Superior temporal gyrus (tissue), 1 donor: ENCODE measurements around the gene FGF1.

ENCODE experiments used
- DNase-seq: peaks from one replicate; pipeline ENCODE4 v3.0.0-alpha.2; 2016; ENCODE audit errors: extremely low spot score

Gene FGF1

DNA sequence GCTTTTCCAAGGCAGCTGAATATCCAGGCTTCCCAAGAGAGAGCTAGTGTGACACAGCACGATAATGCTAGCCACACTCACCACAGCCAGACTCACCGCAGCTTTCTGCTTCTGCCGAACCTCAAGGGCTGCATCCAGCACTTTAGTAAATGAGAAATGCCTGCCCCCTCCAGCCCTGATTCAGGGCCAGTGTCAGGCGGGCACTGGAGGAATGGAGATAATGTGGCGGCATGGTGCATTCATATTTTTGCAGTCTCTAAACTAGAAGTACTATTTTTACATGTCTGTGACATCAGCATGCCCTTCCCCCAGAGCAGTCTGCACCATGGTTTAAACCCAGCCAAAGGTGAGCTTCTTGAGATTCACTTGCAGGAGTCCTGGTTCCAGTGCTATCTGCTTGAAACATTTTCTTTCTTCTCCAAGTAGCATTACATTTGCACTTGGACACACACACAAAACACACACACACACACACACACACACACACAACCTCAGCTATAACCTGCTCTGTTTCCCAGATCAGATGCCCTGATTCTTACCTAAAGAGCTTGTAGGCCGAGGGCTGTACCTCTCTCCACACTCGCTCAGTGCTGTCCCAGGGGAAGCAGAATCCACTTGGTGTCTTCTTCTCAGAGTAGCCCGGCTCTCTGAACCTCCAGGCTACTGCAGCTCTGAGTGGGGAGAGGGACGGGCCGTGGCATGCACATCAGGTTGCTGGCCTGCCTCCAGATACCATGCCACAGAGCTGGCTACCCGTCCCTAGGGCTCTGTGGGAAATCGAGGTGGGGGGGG lies at the start of gene FGF1:
FGF1 (minus strand) TSS at position 673 of the 792 bp plus-strand sequence. CDS start 71,963 bp downstream, outside the sequence.
- DNase-seq: peak; percentile 80

DNA sequence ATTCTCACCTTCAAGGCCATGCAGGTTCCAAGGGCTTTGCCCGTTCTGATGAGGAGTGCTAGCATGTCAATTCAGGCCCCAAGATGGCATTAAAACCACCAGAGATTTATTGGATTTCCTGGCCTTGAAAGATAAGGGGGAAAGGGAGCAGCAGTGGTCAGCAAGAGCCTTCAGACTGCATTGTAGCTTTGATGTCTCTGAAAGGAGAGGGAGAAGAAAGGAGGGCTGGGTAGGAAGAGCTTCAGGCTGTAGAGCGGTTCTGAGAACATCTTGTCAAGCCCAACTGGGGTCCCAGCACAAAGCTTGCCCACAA lies 41.8 kb upstream of the FGF1 start:
- DNase-seq: no peak

DNA sequence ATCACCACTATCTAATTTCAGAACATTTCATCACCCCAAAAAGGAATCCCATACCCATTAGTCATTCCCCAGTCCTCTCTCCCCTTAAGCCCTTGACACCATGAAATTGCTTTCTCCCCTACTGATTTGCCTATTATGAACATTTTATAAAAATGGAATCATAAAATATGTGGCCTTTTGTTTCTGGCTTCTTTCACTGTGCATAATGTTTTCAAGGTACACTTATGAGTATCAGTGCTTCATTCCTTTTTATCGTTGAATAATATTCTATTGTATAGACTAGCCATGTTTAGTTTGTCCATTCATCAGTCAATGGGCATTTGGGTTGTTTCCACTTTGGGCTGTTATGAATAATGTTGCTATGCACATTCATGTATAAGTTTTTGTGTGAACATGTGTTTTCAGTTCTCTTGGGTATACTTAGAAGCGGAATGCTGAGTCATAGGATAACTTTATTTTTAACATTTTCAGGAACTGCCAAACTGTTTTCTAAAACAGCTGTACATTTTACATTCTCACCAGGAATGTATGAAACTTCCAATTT lies 40.4 kb upstream of the FGF1 start:
- peak; percentile 71 for DNase-seq

DNA sequence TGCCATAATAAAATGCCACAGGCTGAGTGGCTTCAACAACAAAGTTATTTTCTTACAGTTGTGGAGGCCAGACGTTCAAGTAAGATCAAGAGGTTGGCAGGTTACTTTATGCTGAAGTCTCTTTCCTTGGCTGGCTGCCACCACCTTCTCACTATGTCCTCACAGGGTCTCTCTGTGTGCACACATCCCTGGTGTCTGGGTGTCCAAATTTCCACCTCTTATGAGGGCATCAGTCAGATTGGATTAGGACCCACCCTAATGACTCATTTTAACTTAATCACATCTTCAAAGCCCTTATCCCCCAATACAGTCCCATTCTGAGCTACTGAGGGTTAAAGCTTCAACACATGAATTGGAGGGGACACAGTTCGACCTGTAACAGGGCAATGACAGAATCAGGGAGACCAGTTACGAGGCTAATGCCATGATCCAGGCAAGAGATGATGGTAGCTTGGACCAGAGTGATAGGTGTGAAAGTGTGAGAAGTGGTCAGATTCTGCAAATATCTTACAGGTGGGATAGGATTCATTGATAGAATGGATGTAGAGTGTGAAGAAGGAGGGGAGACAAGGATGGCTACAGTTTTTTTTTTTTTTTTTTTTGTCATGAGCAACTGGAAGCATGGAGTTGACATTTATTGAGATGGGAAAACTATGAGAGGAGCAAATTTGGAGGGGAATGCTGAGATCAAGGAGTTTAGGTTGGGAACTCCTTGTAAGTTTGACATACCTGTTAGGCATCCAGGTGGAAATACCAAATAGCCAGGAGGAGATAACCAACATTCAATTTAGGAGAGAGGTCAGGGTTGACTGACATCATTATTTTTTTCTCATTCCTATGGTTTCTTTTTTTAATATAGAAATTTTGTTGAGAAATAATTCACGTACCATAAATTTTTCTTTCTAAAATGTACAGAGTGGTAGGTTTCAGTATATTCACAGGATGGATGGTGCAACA lies 39.6 kb upstream of the FGF1 start:
- DNase-seq: no peak

DNA sequence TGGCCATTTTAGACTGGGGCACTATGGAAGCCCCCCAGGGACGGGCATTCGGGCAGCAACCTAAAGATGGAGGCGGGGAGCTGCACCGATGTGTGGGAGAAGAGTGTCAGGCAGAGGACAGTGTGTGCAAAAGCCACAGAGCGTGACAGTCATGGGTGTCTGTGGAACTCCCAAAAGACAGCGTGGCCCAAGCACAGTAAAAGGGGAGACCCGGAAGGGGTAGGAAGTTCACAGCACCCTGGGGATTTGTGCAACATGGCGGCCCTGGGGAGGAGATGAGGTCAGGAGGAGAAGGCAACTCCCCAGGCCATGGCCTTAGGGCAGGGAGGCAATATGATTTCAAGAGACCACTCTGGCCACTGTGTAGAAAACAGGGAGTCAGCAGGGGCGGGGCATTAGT lies 38.9 kb upstream of the FGF1 start:
- no peak for DNase-seq

DNA sequence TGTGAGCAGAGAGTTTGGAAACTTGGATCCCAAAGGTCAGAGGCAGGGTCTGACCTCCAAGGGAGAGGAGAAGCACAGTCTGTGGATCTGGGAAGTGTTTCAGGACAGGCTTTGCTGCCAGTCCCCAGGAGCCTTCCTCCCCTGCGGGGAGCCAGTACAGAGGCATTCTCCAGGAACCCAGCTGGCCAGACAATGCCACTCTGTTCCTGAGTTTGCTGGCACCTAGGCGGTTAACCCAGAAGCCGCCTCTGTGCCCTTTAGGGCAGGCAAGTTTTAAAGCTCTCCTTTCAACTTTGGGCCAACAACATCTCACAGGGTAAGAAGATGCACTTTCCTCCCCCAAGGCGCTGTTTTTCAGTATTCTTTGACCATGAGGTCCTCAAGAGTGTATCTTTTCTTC lies 37.0 kb upstream of the FGF1 start:
- DNase-seq: no peak

DNA sequence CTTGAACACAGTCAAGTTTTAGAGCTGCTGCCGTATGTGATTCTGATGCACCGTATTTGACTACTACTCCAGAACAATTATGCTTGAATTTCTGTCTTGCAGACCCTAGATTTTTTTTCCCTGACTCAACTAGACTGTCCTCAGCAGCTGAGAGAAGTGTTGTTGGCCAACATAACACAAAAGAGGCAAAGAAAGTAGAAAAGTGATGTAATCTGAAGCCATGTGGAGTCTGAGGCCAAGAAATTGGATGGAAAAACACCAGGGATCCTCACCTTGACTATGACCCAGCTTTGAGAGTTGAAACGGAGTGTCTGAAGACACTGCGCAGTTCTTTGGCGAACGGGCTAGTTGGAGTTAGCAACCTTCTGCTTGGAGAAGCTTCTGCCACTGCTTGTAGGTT lies 36.3 kb upstream of the FGF1 start:
- no peak for DNase-seq

DNA sequence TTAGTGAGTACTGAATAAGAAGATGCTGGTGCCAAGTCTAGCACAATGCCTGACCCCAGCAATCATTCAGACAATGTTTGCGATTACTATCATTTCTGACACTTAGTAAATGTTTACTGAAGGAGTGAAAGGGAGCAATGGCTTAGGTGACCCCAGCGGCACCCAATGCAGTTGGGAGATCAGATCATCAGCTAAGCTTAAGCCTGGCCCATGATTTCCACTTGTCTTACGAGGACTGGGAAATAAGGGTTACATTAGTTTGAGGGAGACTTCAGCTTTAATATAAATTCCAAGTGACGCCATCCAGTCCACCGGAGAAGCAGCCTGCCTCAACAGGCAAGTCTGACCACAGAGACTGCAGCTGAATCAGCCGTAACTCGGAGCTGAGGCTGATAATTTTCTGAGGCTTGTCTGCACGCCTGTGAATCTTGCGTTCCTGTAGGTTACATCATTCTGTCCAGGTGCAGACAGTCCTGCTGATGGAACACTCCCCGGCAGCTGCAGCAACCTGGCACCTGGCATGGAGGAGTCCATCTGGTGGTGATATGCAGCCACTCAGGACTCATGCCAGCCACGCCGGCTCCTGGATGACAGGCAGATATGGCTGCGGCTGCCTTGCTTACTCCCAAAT lies 34.9 kb upstream of the FGF1 start:
- no peak for DNase-seq

DNA sequence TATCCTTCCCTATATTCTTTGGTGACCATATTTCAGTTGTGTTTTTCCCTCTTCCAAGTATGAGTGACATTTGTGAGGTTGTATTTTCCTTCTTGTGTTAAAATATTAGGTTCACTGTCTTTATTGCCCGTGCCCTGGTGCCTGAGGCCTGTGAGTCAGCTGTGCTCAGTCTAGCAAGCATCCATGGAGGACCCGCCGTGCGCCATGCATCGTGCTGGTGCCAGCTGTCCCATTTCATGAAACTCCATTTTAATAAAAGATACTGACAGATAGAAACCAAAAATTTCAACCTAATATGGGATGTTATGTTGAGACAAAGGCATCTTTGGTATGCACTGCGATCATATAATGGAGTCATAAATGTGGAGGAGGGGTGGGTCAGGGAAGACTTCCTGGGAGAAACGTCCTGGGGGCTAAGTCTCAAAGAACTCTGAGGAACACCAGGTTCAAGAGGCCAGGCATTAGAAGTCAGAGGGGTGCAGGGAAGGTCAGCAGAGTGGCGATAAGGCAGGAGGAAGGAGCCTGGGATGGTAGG lies 34.0 kb upstream of the FGF1 start:
- DNase-seq: no peak

DNA sequence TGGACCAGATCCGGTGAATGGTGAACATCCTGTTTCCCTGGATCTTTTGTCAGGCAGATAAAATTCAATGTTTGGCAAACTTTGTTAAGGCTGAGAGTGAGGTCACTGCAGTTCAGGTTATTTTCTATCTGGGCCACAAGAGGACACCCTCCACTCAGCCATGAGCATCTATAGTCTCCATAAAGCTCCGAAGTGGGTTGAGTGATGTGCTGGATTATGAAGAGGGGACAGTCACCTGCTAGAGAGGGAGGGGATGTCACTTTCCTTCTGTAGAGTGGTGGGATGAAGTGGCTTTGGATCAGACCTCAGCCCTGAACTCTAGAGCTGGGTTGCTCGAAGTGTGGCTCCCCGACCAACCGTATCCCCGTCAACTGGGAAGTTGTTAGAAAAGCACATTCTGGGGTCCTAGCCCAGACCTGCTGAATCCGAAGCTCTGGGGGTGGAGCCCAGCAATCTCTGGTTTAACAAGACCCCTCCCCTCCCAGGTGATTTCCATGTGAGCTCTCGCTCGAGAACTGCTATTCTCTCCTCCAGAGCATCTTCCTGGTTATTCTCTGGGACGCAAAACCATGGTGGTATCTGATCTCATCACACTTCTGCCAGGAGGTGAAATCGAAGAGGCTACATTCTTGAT lies 31.8 kb upstream of the FGF1 start:
- peak; percentile 65 for DNase-seq

DNA sequence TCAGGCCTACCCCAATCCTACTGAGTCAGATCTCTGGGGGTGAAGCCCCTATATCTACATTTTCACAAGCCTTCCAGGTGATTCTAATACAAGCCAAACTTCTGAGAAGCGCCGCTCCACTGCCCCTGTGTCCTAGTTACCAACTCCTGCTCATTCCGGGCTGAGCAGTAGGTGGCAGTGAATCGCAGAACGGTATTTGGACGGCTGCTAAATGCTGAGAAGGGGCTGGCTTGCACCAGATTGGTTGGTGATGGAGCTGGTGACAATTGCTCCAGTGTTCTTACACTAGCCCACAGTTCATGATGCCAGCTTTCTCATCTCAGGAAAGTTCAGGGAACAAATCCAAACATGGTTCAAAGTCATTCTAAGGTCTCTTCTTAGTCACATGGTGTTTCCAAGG lies 31.1 kb upstream of the FGF1 start:
- peak; percentile 85 for DNase-seq

DNA sequence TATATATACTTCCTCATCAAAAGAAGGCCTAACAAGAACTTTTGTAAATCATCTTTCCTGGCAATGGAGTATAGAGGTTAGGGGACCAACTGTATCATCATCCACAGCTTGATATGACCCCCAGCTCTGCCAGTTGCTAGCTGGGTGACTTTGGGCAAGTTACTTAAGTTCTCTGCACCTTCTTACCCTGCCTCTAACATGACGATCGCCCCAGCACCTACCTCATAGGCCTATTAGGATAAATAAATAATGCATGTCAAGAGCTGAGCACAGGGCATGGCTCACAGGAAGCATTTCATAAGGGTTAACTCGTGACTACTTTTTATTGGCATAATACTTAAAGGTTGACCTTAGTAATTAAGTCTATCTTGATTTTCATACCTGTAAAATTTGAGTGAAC lies 29.4 kb upstream of the FGF1 start:
- no peak for DNase-seq

DNA sequence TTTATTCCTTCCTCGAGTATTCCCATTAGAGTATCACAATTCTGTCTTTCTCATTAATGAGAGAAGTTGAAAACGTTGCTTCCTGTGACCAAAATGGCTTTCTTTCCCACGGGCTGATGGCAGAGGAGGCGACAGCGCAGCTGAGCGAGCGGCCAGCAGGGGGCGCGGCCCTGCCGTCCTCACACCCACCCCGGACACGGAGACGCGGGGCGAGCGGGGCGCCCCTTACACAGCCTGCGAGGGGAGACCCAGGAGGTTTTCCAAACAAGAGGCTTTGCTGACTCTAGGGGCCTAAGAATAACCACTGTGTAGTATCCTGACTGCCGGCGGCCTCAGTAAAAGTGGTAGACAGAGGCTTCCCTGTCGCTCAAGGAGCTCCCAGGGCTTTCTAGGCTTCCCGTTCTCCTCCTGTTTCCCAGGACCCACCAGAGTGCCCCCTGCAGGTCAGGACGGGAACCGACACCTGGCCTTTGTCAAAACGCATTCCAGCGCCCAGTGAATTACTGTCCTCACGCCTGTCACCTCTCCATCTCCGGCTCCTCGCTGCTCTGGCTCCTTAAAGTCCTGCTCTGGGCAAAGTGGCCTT lies 27.3 kb upstream of the FGF1 start:
- DNase-seq: peak; percentile 94

DNA sequence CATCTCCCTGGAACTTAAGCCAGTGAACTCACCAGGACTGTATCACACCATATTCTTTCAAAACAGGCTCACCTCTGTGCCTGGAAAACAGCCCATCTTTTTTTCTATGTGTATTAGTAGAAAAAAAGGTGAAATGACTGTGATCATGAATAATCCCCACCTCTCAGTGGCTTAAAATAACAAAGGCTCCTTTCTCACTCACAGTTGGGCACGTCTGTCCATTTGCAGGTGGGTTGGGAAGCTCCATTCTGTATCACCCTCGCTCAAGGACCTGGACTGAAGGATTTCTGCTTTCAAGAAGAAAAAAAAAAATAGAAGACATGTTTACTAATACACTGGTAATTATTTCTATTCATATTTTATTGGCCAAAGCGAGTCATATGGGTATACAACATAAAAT lies 17.3 kb upstream of the FGF1 start:
- DNase-seq: no peak

DNA sequence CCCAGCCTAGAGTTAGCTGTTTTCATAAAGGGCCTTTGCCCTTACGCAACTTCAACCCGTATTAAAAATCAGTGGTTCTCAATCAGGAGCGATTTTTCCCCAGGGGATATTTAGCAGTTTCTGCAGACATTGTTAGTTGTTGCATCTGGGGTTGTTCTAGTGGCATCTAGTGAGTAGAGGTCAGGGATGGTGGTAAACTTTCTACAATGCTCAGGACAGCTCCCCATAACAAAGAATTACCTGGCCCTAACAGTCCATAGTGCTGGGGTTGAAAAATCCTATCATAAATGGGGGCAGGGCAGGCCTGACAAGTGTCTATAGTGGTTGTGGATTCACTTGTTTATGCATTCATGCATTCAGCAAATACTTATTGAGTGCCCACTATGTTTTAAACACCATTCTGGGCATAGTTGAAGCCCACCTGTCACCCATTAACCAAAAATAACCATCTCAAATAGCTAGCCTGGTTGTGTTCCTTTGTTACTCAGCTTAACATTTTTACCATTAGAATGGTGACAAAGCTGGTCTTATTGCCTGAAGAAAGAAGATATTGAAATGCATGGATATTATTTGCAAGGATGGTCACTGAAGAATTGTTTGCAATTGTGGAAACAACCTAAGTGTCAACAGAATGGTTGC lies 15.9 kb upstream of the FGF1 start:
- no peak for DNase-seq

DNA sequence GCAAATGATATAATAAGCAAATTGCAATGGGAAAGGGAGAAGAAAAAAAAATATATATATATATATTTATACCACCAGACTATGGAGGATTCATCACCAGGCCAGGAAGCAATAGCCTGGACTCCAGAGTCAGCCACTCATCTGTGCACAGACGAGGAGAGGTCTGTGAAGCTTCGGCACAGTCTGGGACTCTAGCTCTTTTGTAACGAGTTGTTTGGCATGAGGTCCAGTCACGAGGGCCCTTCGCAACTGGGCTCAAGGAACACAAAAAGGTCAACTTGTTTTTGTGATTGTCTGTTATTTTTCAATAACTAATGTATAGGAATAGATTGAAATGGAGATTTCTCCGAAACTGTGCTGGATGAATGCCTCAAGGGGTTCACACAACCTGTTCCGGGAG lies 14.7 kb upstream of the FGF1 start:
- DNase-seq: no peak

DNA sequence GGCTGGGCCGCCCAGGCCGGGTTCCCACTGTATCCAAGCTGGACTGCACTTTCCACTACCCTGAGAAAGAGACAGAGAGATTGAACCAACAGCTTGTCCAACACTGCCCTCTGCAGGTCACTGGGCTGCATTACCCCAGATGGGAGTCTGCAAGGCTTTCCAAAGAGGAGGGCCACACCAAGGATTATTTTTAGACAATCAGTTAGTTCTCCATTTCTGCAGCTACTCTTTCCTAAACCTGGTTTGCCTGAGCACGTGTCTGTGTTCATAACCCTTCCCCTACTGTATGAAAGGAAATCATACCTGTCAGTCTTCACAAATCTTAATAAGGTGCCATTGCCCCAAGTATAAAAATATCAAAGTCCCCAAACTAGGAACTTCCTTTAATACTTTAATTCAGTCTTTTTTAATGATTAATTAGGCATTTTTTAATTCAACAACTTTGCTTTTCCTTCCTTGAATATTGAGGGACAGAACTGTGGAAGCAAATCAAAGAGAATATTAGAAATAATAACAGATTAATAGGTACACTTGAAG lies 13.4 kb upstream of the FGF1 start:
- DNase-seq: peak; percentile 98

DNA sequence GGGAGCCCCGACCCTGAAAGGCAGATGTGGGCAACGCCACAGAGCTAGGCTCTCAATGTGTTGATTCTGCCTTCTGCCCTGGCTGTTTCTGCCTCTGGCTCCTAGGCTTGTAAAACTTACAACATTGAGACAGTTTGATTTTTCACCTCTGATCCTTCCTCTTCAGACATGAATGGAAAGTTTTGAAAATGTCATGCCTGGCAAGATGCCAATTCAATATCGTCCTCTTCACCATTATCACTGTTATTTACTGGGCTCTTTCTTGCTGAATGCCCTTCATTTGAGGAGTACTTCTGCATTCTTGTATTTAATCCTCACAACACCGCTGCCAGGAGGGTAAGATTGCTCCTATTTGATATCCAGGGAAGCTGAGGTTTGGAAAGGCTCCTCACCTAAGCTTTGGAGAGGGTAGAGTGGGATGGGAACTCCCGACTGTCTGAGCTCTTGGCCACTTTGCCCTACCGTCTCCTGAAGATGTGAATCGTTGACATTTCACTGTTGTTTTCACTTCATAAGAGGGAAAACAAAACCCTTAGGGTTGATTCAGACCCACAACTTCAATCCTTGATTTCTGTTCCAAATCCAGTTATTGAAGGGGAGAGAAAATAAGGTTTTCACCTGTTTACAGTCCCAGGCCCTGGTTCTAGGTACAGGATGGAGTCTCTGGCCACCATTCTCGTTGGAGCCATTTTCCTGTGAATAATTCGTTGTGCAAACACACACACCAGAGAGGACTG lies 12.7 kb upstream of the FGF1 start:
- DNase-seq: peak; percentile 35
